NCI-H2081 treated with DMSO at 0.1 percent for 48 hours (cell line): ENCODE results near the gene ZNF536.

Source experiments
- DNase-seq: peaks from one replicate; lab custom pipeline; 2025; lab: John Stamatoyannopoulos, UW

The ZNF536 gene

DNA sequence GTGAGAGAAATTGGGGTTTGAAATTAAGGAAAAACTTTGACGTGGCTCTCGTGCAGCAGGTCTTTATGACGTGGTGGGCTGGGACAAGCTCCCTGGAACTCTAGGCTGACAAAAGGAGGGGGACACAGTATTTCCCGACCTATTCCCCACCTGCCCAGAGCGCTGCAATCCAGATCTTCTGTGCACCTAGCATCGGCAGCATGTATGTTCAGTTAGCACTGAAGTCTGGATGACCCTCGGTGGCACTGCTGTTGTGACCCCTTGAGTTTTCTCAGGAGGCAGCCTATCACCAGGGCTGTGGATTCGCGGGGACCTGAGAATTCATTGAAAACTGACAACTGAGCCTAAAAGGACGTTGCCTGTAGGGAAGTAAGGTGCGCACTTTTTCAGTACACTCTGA lies 9.1 kb upstream of the ZNF536 start:
- no peak for DNase-seq

DNA sequence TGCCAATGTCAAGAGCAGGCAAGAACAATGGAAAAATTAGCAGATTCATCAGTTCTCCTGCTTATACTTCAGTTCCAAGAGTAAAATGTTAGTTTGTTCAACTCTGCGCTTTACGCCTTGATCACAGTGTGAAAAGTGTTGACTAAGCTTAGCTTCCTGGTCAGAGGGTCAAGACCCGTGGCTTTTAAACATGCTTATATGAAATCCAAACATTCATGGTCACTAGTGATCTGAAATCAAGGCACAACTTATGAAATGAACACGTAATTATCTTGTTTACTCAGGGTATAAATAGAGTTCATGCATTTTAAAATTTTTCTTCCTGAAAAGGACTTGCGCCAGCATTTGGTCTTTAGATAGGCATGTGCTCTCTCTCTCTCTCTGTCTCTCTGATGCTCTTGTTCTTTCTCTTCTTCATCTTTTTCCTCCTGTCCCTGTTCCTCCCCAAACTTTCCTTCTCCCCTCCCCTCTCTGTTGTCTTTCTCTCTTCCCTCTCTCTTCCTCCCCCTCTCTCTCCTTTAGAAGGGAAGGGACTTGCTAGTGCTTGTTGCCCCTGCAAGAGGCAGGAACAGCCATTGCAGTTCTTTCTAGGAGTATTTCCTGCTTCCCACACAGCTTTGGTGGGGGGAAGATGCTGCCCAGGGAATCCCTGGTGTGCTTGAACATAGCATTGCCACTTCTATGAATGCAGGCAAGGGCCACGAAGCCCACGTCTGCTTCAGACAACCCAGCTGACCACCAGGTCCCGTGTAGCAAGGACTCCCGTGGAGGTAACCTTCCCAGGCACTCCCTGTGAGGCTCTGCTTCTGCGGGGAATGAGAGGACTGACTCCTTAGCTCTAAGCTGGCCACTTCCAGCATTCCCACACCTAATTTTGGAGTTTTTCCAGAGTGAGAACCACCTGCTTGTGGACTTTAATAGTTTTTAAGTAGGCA lies 7.1 kb upstream of the ZNF536 start:
- no peak for DNase-seq

- no peak for DNase-seq
Observed at GRCh38 chr19:30366282-30366681, 5.9 kb upstream of the ZNF536 start.

- DNase-seq = no peak
Observed at GRCh38 chr19:30367006-30367405, 5.2 kb upstream of the ZNF536 start.

- no peak for DNase-seq
Observed at GRCh38 chr19:30367421-30367820, 4.8 kb upstream of the ZNF536 start.

GRCh38 chr19:30369833-30370232 lies 2.4 kb upstream of the ZNF536 start:
- no peak for DNase-seq

DNA sequence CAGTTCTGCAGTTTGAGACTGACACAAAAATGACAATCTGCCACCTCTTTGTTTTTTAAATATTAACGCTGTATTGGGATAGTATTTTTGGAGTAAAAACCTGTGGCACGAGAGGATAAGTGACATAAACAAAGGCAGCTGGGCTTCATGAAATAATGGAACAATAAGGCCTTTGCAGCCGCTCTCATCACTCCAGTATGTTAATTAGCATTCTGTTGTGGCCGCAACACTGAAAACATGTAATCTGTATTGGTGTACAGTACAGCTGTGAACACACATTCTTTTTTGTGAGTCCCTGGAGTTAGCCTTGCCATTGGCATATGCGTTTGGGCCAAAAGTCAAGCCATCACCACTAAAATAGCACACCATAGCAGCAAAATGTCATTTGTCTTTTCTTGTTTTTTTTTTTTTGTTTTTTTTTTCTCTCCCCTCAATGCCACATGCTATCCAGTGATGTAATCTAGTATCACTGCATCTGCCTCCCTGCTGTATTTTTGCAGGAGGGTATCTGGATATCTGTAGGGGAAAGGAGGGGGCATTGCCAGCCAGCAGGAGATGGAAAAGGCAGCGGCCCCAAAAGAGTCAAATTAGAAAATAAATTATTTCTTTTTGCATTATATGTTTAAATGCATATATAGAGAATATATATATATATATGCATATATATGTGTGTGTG lies 885 bp upstream of the ZNF536 start:
- no peak for DNase-seq

DNA sequence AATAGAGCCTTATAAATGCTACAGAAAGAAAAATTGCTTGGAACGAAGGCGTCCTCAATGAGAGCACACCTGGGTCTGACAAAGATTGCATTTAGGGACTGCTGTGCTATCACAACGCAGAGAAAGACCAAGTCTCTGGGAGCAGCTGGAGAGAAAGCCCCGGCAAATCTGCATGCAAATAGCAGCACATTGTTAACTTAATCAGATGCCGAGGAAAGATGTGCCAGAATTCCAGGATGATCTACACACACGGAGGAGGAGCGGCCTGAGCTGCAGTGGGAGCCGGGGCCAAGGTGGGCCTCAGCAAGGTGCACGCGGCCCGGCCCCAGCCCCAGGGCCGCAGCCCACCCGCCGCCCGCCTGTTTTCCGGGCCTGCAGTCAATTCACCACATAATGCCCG lies 1.4 kb downstream of the ZNF536 start:
- DNase-seq = no peak

GRCh38 chr19:30374539-30374864 lies 2.3 kb downstream of the ZNF536 start:
- no peak for DNase-seq

DNA sequence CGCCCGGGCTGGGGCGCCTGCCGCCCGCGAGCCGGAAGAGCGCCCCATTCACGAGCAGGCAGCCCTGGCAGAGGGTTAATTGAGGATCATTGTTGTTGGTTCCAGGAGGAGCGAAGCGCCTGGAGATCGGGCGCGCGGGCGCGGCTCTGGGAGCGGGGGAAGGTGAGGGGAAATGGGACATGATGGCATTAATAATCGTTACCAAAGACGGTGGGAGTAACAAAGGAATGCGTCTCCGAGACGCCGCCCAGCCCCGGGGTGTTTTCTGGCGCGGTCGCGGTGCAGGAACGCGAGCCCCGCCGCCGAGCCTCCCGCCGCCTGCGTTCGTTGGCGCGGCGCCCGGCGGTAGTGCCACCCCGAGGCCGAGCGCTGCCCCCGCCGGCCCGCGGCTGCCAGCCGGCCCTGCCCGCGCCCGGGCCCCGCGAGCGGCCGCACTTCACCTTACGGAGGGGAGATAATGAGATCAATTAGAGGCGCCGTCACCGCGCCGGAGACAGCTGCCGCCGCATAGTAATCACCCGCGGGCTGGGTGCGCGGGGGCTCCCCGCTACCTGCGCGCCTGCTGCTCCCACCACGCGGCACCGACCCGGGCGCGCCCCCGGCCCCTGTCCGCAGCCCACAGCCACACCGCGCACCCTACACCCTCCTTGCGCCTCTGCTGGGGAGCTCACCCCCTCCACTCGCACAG lies 2.8 kb downstream of the ZNF536 start:
- no peak for DNase-seq

DNA sequence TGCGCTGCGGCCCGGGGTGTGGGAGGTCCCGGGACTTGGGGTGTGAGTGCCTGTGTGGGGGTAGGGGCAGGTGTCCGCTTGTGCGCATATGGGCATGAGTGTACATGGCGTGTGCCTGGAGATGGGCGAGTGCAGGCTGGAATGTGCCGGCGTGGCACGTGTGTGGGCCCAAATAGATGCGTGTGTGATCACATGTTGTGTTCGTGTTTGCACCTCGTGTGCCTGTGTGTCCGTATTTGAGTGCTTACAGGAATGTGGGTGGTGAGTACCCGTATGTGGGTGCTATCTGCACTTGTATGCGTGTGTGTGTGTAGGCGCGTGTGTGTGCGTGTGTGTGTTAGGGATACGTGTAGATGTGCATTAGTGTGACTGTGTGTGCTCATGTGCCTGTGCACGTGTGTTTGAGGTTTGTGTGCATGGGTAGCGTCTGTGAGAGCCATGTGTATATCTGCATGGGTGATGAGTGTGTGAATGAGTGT lies 3.4 kb downstream of the ZNF536 start:
- DNase-seq = no peak

GRCh38 chr19:30376272-30376671 lies 4.1 kb downstream of the ZNF536 start:
- no peak for DNase-seq

DNA sequence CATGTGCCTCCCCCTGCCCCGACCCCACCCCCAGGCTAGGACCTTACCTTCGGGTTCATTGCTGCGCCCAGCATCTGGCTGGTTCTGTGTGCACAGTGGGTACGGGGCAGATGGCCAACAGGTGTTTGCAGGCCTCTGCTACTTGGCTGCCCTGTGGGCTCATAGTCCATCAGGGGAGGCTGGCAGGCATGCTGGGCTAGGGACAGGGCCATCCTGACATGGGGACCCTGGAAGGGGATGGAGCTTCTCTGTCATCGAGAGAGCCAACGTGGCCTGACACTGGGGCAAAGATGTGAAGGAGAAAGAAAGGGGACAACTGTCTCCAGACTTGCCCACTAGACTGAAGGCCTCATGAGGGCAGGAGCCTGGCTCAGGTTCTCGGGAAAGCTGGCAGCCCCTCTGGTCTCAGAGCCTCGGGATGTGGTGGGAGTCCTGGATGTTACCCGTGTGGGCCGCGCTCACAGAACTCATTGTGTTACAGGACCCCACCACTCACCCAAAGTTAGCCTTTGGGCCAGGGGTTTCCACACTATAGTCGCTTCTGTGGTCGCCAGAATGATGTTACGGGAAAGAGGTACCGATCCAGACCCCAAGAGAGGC lies 4.7 kb downstream of the ZNF536 start:
- no peak for DNase-seq

- no peak for DNase-seq
Observed at GRCh38 chr19:30378701-30379100, 6.5 kb downstream of the ZNF536 start.

GRCh38 chr19:30379841-30380610 lies 7.8 kb downstream of the ZNF536 start:
- DNase-seq = no peak

DNA sequence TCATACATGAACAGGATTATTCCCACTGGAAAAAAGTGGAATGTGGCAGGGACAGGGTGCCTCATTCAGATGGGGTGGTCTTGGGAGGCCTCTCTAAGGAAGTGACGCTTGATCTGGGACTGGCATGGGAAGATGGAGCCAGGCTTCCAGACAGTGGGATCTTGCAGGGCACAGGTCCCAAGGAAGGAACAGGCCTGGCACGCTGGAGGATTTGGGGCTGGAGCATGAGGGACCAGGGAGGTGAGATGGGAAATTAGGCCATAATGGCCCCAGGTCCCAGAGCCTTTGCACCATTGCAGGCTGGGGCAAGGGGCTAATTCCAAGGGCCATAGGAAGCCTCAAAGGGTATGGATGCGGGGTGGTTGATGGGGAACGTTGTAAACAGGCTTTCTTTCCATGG lies 9.2 kb downstream of the ZNF536 start:
- DNase-seq = no peak

DNA sequence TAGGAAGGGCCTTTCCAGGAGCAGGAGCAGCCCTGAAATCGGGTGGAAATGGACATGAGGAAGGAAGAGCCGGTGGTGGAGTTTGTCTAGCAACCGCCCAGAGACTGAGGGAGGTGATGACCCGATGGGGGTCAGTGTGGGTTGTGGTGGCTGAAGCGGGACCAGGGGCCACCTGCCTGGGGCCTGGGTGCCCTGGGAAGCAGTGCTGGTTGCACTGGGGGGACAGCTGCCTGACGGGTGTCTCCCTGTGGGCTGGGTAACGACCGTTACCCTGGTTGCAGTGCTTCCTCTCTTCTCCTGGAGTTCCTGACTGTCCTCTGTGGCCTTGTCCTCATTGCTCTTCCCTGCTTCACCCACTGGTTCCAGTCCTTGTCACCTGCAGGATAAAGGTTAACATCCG lies 13.0 kb downstream of the ZNF536 start:
- no peak for DNase-seq

- DNase-seq = no peak
Observed at GRCh38 chr19:30385666-30386065, 13.5 kb downstream of the ZNF536 start.

- no peak for DNase-seq
Observed at GRCh38 chr19:30386551-30387143, 14.5 kb downstream of the ZNF536 start.

DNA sequence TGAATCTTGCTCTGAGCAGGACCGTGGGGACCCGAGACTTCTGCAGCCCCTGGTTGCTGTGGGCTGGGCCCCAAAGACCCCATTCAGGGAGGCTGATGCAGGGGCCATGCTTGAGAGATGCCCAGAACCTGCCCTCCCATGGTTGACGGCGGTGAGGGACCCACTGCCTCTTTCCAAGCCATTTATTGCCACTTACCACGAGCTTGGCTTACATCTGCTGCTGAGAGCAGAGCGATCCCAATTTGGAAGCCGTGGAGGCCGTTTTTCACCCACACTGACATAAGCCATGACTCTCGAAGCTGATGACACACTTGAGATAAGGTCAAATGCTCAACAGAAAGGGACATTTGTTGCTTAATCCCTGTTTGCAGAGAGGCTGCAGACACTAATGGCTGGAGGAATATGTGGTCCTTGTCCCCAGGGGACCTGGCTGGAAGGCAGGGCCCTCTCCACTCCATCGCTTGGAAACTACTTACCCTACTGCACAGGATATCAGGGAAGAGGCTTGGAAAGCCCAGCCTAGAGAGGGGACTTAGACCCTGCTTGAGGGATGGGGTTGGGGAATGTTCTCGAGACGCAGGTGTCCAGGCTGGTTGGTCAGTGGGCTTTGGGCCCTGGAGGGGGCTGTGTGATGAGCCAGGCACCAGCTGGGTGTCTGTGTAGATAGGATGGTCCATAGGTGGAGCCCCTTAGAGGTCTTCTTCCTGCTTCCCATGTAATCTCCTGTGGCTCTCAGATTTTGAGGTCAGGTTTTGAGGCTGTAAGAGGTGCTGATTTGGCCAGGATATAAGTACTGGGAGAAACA lies 15.3 kb downstream of the ZNF536 start:
- no peak for DNase-seq
